Stomach (tissue), 9 donors: ENCODE measurements around the gene COX6B1. TPM values are rescaled to one million over a fixed set of nuclear protein-coding genes. Genes with fewer than 3 reads are reported as not detected.

Experiments used
- DNase-seq, 2 donors: peaks; one replicate each; pipeline versions ENCODE4 v3.0.0 to v3.0.0-alpha.2; 2013 to 2019
- H3K27ac ChIP-seq, 5 donors: fragments of 200-600 bp in 4 of 5; sonication (generic) in 4 of 5; one replicate each; pipeline ENCODE4 v1.5.1; 2013 to 2019; ENCODE audit warnings: mild to moderate bottlenecking in 1 of 5, moderate library complexity in 1 of 5
- H3K27me3 ChIP-seq, 3 donors: fragments of 200-600 bp; sonication (generic); one replicate each; pipeline ENCODE4 v1.5.1; 2017 to 2019; ENCODE audit warnings: mixed run types in 1 of 3
- H3K36me3 ChIP-seq, 4 donors: fragments of 200-600 bp; sonication (generic); 1 replicate in 3 of 4; 2 replicates in 1 of 4; pipeline ENCODE4 v1.5.1; 2016 to 2019
- H3K4me1 ChIP-seq, 4 donors: fragments of 200-600 bp; sonication (generic); one replicate each; pipeline ENCODE4 v1.5.1; 2016 to 2019
- H3K4me3 ChIP-seq, 4 donors: fragments of 200-600 bp; sonication (generic) in 3 of 4; one replicate each; pipeline ENCODE4 v1.5.1; 2016 to 2019; ENCODE audit warnings: mild to moderate bottlenecking in 1 of 4
- H3K9me3 ChIP-seq, 4 donors: fragments of 200-600 bp; sonication (generic); one replicate each; pipeline ENCODE4 v1.5.1; 2016 to 2019
- EP300 ChIP-seq: sonication (generic); formaldehyde crosslinking; IDR thresholded peaks from one replicate; pipeline ENCODE4 v1.6.1; 2017; ENCODE audit warnings: antibody characterized with exemption
- POLR2A ChIP-seq, 4 donors: fragments of 450-650 bp; IDR thresholded peaks; one replicate each; pipeline ENCODE4 v1.6.1; 2016; ENCODE audit warnings: antibody characterized with exemption in 4 of 4, control low read depth in 2 of 4, mild to moderate bottlenecking in 1 of 4, moderate library complexity in 1 of 4
- POLR2AphosphoS5 ChIP-seq, 3 donors: sonication (generic); formaldehyde crosslinking; IDR thresholded peaks; one replicate each; pipeline ENCODE4 v1.6.1; 2016; ENCODE audit warnings: antibody characterized with exemption in 3 of 3
- WGBS, 5 donors: extraction: QIAGEN DNeasy Blood & Tissue Kit in 3 of 5; methylation state at CpG; one replicate each; pipeline versions ENCODE4 v1.1.5 to v1.1.7; 2013 to 2018; 5-methylcytosine and 5-hydroxymethylcytosine counted together
- intact Hi-C: fragments of 100-400 bp; cut with DNase I; formaldehyde crosslinking; loops from one replicate; pipeline ENCODE4 v1.15.1; 2023; ENCODE audit warnings: low total_unique reads
- polyA plus RNA-seq, 3 donors: library from polyadenylated mRNA; stranded (reverse); fragments of 200-250 nt; gene quantifications; one replicate each; pipeline ENCODE4 v1.2.3, GENCODE V29; 2013
- total RNA-seq, 5 donors: library from RNA; depleted of rRNA; stranded (reverse); fragments of >200 nt; gene quantifications; one replicate each; pipeline versions ENCODE4 v1.1.0 to v1.2.3, GENCODE V29; 2014 to 2016
- TF ChIP-seq, protein P1 (sequence below), 7 experiments: fragments of 450-650 bp in 4 of 7; fragments of 200-600 bp in 3 of 7; sonication (generic) in 3 of 7; IDR thresholded peaks; one replicate each; pipeline ENCODE4 v1.5.1; 2016 to 2019; ENCODE audit warnings: antibody characterized with exemption in 7 of 7, control low read depth in 2 of 7, mild to moderate bottlenecking in 1 of 7
- donor health status: healthy with polysubstance abuse.
- donor health status: Bipolar disorder and iron deficiency.
- donor health status: healthy.

Gene COX6B1
- total and polyA plus RNA-seq, 8 donors = 198 to 1,293 (median 663) TPM

DNA sequence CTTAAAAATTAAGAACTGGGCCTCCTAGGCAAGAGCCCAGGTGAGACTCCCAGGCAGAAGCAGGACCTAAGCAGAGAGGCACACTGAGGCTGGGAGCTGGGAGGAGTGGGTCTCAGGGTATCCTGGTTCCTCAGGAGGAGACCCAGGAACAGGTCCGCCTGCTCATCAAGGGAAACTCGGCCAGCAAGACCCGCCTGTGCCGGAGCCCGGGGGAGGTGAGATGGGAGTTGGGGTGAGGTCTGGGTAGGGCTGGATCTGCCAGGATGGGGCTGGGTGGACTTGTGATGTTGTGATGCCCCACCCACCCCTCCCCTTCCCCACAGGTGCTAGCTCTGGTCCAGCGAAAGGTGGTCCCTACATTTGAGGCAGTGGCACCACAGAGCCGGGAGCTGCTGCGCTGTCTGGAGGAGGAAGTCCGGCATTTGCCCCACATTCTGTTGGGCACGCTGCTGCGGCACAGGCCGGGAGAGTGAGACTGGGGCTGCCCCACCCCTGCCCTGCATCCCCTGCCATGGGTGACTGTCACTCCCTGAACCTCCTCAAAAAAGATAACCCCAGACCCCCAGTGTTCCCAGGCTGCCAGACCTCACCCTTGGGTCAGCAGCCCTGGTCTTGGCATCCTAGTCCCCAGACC lies 28.7 kb upstream of the COX6B1 start:
- TF ChIP-seq POLR2AphosphoS5 (IDR thresholded peaks at IDR 0.05) (no peak), POLR2A (IDR thresholded peaks at IDR 0.05) (no peak), EP300 (no peak)
- TF ChIP-seq, protein P1, sequence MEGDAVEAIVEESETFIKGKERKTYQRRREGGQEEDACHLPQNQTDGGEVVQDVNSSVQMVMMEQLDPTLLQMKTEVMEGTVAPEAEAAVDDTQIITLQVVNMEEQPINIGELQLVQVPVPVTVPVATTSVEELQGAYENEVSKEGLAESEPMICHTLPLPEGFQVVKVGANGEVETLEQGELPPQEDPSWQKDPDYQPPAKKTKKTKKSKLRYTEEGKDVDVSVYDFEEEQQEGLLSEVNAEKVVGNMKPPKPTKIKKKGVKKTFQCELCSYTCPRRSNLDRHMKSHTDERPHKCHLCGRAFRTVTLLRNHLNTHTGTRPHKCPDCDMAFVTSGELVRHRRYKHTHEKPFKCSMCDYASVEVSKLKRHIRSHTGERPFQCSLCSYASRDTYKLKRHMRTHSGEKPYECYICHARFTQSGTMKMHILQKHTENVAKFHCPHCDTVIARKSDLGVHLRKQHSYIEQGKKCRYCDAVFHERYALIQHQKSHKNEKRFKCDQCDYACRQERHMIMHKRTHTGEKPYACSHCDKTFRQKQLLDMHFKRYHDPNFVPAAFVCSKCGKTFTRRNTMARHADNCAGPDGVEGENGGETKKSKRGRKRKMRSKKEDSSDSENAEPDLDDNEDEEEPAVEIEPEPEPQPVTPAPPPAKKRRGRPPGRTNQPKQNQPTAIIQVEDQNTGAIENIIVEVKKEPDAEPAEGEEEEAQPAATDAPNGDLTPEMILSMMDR (IDR thresholded peaks at IDR 0.05) = no peak
- H3K36me3 ChIP-seq = peaks cover 3 to 72% (median 60%) of the 10 kb centered on the region in 4 donors
- H3K27ac ChIP-seq = no peak overlapping the region
- DNase-seq = no peak
- H3K9me3 ChIP-seq = no peaks in the 10 kb centered on the region
- intact Hi-C loops = no loop called here
- H3K4me3 ChIP-seq = no peak overlapping the region
- H3K27me3 ChIP-seq = no peaks in the 10 kb centered on the region
- 96 to 98% (median 97%) methylated on average over 8 to 12 of the region's 12 CpGs for WGBS, 5 donors
- H3K4me1 ChIP-seq = no peaks in the 10 kb centered on the region

DNA sequence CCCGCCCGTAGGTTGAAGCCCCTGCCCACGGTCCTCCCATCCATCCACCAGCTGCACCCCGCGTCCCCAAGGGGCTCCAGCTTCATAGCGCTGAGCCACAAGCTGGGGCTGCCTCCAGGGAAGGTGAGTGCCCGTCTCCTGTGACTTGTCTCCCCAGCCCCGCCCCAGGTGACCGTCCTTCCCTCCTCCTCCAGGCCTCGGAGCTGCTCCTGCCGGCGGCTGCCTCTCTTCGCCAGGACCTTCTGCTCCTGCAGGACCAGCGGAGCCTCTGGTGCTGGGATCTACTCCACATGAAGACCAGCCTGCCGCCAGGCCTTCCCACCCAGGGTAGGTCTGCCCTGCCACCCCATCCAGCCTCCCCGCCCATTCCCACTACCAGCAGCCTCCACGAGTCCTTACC lies 28.1 kb upstream of the COX6B1 start:
- TF ChIP-seq, protein P1 (IDR thresholded peaks at IDR 0.05) = no peak
- TF ChIP-seq EP300 (no peak), POLR2A (IDR thresholded peaks at IDR 0.05) (no peak), POLR2AphosphoS5 (IDR thresholded peaks at IDR 0.05) (no peak)
- intact Hi-C loops = no loop called here

DNA sequence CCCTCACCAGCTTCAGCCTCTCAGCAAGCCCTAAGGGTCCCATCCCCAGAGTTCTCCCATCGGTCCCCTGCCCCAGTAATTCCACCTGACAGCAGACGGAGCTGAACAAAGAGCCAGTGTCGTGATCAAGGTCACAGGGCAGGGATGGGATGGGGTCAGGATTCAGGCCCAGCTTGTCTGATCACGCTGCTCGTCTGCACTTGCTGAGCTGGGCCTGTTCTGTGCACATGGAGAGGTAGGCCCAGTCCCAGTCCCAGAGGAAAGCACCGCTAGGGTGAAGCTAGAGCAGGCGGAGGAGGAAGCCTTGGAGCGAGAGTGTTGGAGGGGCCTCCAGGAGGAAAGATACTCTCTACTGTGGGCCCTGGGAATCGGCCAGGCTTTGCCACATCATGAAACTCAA lies 26.4 kb upstream of the COX6B1 start:
- DNase-seq = no peak
- no peak overlapping the region for H3K27ac ChIP-seq
- H3K4me3 ChIP-seq = no peak overlapping the region
- TF ChIP-seq POLR2AphosphoS5 (IDR thresholded peaks at IDR 0.05) (no peak), EP300 (no peak), POLR2A (IDR thresholded peaks at IDR 0.05) (no peak)
- TF ChIP-seq, protein P1 (IDR thresholded peaks at IDR 0.05) = no peak
- no peaks in the 10 kb centered on the region for H3K9me3 ChIP-seq
- WGBS, 5 donors = 93 to 97% (median 95%) methylated on average over 9 of the region's 9 CpGs
- intact Hi-C loops = no loop called here
- no peaks in the 10 kb centered on the region for H3K4me1 ChIP-seq
- no peaks in the 10 kb centered on the region for H3K27me3 ChIP-seq
- peaks cover 0 to 51% (median 42%) of the 10 kb centered on the region in 4 donors for H3K36me3 ChIP-seq

More for the DNA sequence above, 28.1 kb upstream of the COX6B1 start:
- WGBS, 5 donors = 87 to 93% (median 91%) methylated on average over 3 to 17 of the region's 17 CpGs
- H3K27me3 ChIP-seq = no peaks in the 10 kb centered on the region
- H3K9me3 ChIP-seq = no peaks in the 10 kb centered on the region
- no peak for DNase-seq
- peaks cover 3 to 68% (median 58%) of the 10 kb centered on the region in 4 donors for H3K36me3 ChIP-seq
- H3K27ac ChIP-seq = no peak overlapping the region
- no peak overlapping the region for H3K4me3 ChIP-seq
- H3K4me1 ChIP-seq = no peaks in the 10 kb centered on the region

DNA sequence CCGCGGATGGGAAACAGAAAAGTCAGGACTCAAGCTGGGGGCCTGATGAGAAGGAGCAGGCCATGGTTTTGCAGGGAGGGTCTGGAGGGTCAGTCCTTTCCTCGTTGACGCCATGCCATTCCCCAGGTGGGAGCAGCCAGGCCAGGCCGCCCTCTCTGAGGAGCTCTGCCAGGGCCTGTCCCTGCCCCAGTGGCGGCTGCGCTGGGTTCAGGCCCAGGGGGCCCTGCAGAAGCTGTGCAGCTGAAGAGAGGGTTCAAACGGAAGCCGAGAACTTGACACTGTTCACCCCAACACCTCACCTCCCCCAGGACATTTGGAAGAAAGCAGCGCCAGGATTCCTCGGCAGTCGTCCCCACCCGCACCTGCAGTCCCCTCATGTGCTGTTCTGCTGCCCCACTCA lies 25.4 kb upstream of the COX6B1 start:
- no peak overlapping the region for H3K4me3 ChIP-seq
- WGBS, 5 donors = 86 to 94% (median 93%) methylated on average over 13 of the region's 13 CpGs
- no peak overlapping the region for H3K27ac ChIP-seq
- no peaks in the 10 kb centered on the region for H3K27me3 ChIP-seq
- H3K36me3 ChIP-seq = peaks cover 0 to 41% (median 32%) of the 10 kb centered on the region in 4 donors
- TF ChIP-seq, protein P1 (IDR thresholded peaks at IDR 0.05) = no peak
- no peak for TF ChIP-seq POLR2AphosphoS5 (IDR thresholded peaks at IDR 0.05)
- TF ChIP-seq EP300 = no peak
- no peak for TF ChIP-seq POLR2A (IDR thresholded peaks at IDR 0.05)
- no peaks in the 10 kb centered on the region for H3K9me3 ChIP-seq
- no peak for DNase-seq
- H3K4me1 ChIP-seq = peaks cover 0 to 3% (median 2%) of the 10 kb centered on the region in 4 donors
- intact Hi-C loops = no loop called here
